ENCODE results near the gene MOCS1. TPM values are rescaled to one million over a fixed set of nuclear protein-coding genes. Genes with fewer than 3 reads are reported as not detected.

MOCS1 gene
- total and polyA plus RNA-seq, 2 donors = 1.7 to 4.2 TPM

DNA sequence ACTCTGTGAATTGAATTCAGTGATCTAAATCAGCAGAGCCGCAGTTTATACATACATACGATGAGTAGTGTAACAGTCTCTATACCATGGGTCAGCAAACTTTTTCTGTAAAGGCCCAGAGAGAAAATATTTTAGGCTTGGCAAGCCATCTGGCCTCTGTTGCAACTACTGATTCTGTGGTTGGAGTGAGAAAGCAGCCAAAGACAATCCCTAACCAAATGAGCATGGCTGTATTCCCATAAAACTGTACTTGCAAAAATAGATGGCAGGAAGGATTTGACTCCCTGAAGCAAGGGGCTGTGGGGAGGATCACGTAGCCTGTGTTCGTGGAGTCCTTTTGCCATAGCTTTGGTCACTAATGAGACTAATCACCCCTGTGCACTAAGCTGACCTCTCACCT lies 17.9 kb upstream of the MOCS1 start:
- no peaks in the 10 kb centered on the region for H3K36me3 ChIP-seq (ENCODE audit: control insufficient read depth in 2 of 2, insufficient read depth in 2 of 2, low read length in 1 of 2)
- H3K4me1 ChIP-seq (ENCODE audit: control insufficient read depth in 2 of 2, insufficient read depth in 2 of 2, low read length in 2 of 2) = peaks cover 2 to 5% of the 10 kb centered on the region in 2 donors
- H3K27ac ChIP-seq (ENCODE audit: low read depth in 1 of 2, low read length in 1 of 2) = no peak overlapping the region
- peaks cover 0 to 2% of the 10 kb centered on the region in 2 donors for H3K27me3 ChIP-seq (ENCODE audit: control insufficient read depth in 2 of 2, insufficient read depth in 1 of 2, low read length in 1 of 2)
- WGBS = 95% methylated on average over 4 of the region's 4 CpGs
- no peak overlapping the region for H3K4me3 ChIP-seq (ENCODE audit: low read length in 2 of 2)
- DNase-seq (ENCODE audit: low read depth in 6 of 9, low spot score in 9 of 9) = no peak
- H3K9me3 ChIP-seq (ENCODE audit: control insufficient read depth in 2 of 2, insufficient read depth in 1 of 2, low read length in 1 of 2) = peaks cover 0 to 2% of the 10 kb centered on the region in 2 donors

DNA sequence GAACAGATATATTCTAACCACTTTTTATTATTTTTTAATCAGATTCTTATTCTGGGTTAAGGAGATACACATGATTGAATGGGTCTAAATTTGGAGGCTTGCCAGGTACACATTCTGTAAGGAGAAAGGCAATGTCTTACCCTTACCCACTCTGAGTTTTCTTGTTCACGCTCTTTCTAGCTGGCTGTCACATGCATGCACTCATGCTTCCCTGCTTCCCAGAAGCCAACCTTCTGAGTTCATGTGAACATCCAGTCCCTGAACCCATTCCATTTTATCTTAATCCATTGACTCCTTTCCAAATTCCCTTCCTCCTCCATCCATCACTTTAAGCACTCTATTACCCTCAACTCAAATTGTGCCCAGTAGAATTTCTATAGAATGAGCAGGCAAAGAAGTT lies 17.5 kb upstream of the MOCS1 start:
- DNase-seq (ENCODE audit: low read depth in 6 of 9, low spot score in 9 of 9) = no peak
- H3K27ac ChIP-seq (ENCODE audit: low read depth in 1 of 2, low read length in 1 of 2) = no peak overlapping the region

DNA sequence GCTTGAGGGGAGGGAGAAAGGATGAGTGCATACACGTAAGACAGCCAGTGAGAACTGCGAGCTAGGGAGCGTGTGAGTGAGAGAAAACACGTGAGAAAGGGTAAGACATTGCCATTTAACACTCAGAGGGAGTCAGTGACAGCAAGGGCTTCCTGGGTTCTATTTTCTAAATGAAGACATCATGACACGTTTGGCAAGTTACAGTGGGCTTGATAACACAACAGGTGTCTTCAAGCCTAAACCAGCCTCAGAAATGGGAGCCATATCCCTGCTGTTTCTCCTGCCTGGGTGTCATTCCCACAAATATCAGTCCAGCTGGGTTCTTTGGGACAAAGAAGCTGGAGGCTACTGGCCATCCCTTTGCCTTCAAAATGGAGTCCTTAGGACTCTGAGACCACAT lies 16.9 kb upstream of the MOCS1 start:
- 90% methylated on average over 5 of the region's 5 CpGs for WGBS
- H3K4me3 ChIP-seq (ENCODE audit: low read length in 2 of 2) = no peak overlapping the region
- no peak for DNase-seq (ENCODE audit: low read depth in 6 of 9, low spot score in 9 of 9)
- H3K27me3 ChIP-seq (ENCODE audit: control insufficient read depth in 2 of 2, insufficient read depth in 1 of 2, low read length in 1 of 2) = peaks cover 0 to 2% of the 10 kb centered on the region in 2 donors
- H3K4me1 ChIP-seq (ENCODE audit: control insufficient read depth in 2 of 2, insufficient read depth in 2 of 2, low read length in 2 of 2) = peaks cover 2 to 5% of the 10 kb centered on the region in 2 donors
- no peak overlapping the region for H3K27ac ChIP-seq (ENCODE audit: low read depth in 1 of 2, low read length in 1 of 2)
- peaks cover 0 to 2% of the 10 kb centered on the region in 2 donors for H3K9me3 ChIP-seq (ENCODE audit: control insufficient read depth in 2 of 2, insufficient read depth in 1 of 2, low read length in 1 of 2)
- no peaks in the 10 kb centered on the region for H3K36me3 ChIP-seq (ENCODE audit: control insufficient read depth in 2 of 2, insufficient read depth in 2 of 2, low read length in 1 of 2)

More for the DNA sequence above, 17.5 kb upstream of the MOCS1 start:
- Histone ChIP-seq H3K9me3 (ENCODE audit: control insufficient read depth in 2 of 2, insufficient read depth in 1 of 2, low read length in 1 of 2) (peaks cover 0 to 2% of the 10 kb centered on the region in 2 donors), H3K4me3 (ENCODE audit: low read length in 2 of 2) (no peak overlapping the region), H3K4me1 (ENCODE audit: control insufficient read depth in 2 of 2, insufficient read depth in 2 of 2, low read length in 2 of 2) (peaks cover 2 to 5% of the 10 kb centered on the region in 2 donors), H3K36me3 (ENCODE audit: control insufficient read depth in 2 of 2, insufficient read depth in 2 of 2, low read length in 1 of 2) (no peaks in the 10 kb centered on the region), H3K27me3 (ENCODE audit: control insufficient read depth in 2 of 2, insufficient read depth in 1 of 2, low read length in 1 of 2) (peaks cover 0 to 2% of the 10 kb centered on the region in 2 donors)
- WGBS = 96% methylated on average over 1 of the region's 1 CpG

DNA sequence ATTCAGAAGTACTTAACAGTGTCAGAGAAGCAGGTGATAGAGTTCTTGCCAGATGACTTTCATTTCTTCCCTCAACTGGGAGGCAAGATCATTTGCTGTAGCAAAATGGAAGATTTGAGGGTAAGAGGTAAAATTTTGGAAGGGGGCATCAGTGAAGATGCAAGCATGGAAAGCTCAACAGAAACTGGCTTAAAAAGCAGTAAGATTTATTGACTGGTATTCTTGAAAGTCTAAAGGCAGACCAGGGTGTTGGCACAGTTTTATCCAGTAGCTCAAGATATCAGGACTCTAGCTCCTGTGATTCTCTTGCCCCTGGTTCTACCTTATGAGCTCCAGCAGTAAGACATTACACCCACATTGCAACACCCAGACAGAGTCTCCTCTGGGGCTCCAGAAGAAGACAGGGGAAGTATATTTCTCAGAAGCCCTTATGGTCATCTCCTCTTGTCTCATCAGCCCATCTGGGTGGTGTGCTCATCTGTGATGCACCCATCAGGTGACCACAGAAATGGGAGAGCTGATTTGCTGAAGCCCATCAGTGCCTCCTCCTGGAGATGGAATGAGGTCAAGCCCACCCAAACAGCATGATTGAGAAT lies 16.0 kb upstream of the MOCS1 start:
- no peak for DNase-seq (ENCODE audit: low read depth in 6 of 9, low spot score in 9 of 9)
- Histone ChIP-seq H3K4me3 (ENCODE audit: low read length in 2 of 2) (no peak overlapping the region), H3K27me3 (ENCODE audit: control insufficient read depth in 2 of 2, insufficient read depth in 1 of 2, low read length in 1 of 2) (peaks cover 0 to 2% of the 10 kb centered on the region in 2 donors), H3K27ac (ENCODE audit: low read depth in 1 of 2, low read length in 1 of 2) (no peak overlapping the region), H3K9me3 (ENCODE audit: control insufficient read depth in 2 of 2, insufficient read depth in 1 of 2, low read length in 1 of 2) (peaks cover 0 to 2% of the 10 kb centered on the region in 2 donors), H3K36me3 (ENCODE audit: control insufficient read depth in 2 of 2, insufficient read depth in 2 of 2, low read length in 1 of 2) (no peaks in the 10 kb centered on the region), H3K4me1 (ENCODE audit: control insufficient read depth in 2 of 2, insufficient read depth in 2 of 2, low read length in 2 of 2) (peaks cover 2 to 5% of the 10 kb centered on the region in 2 donors)

DNA sequence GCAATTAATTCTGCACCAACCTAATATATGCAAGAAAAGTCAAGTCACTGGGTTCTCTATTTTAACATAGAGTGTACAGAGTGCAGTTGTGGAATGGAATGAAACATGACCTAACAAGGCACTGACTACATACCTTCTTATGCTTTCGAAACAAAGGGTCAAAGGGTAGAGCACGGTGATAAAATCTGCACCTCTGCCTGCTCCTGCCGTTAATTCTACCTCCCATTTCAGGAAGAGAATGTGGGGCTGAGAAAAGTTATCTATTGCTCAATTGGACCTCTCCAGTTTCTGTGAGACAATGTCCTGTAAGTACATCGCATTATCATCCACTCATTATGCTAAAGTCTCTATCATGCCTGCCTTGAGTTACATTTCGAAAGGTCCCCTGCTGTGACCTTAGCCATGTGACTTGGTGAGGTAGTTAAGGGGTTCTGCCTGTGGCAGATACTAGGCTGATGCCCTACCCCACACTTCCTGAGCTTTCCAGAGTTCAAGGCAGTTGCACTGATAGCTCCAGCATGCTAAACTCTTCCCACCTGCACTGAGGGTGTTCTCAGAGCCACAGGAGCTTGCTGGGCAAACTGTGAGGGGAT lies 14.0 kb upstream of the MOCS1 start:
- peaks cover 0 to 3% of the 10 kb centered on the region in 2 donors for H3K27me3 ChIP-seq (ENCODE audit: control insufficient read depth in 2 of 2, insufficient read depth in 1 of 2, low read length in 1 of 2)
- H3K4me1 ChIP-seq (ENCODE audit: control insufficient read depth in 2 of 2, insufficient read depth in 2 of 2, low read length in 2 of 2) = peaks cover 2 to 5% of the 10 kb centered on the region in 2 donors
- no peaks in the 10 kb centered on the region for H3K9me3 ChIP-seq (ENCODE audit: control insufficient read depth in 2 of 2, insufficient read depth in 1 of 2, low read length in 1 of 2)
- DNase-seq (ENCODE audit: low read depth in 6 of 9, low spot score in 9 of 9) = no peak
- 84% methylated on average over 5 of the region's 5 CpGs for WGBS
- H3K27ac ChIP-seq (ENCODE audit: low read depth in 1 of 2, low read length in 1 of 2) = no peak overlapping the region
- no peaks in the 10 kb centered on the region for H3K36me3 ChIP-seq (ENCODE audit: control insufficient read depth in 2 of 2, insufficient read depth in 2 of 2, low read length in 1 of 2)
- no peak overlapping the region for H3K4me3 ChIP-seq (ENCODE audit: low read length in 2 of 2)

DNA sequence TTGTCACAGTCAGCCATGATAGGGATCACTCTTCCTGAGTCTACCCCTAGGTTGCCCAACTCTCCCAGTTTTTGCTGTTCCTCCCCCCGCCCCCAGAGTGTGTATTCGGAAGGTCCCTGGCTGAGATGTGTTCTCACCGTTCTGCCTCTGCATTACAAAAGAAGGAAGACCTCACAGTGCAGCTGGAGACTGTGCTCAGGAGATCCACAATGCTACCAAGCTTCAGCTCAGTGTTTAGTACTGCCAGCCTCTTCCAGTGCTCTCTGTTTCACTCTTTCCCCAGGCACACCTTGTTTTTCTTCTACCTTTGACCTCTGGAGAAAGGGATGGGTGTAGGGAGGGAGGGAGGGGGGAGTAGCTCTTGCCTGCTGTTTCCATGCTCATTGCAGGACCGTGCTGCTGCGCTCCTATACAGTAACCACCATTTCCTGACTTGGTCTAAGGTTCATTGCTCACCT lies 13.4 kb upstream of the MOCS1 start:
- Histone ChIP-seq H3K36me3 (ENCODE audit: control insufficient read depth in 2 of 2, insufficient read depth in 2 of 2, low read length in 1 of 2) (no peaks in the 10 kb centered on the region), H3K27ac (ENCODE audit: low read depth in 1 of 2, low read length in 1 of 2) (no peak overlapping the region), H3K27me3 (ENCODE audit: control insufficient read depth in 2 of 2, insufficient read depth in 1 of 2, low read length in 1 of 2) (peaks cover 0 to 3% of the 10 kb centered on the region in 2 donors), H3K4me3 (ENCODE audit: low read length in 2 of 2) (no peak overlapping the region), H3K4me1 (ENCODE audit: control insufficient read depth in 2 of 2, insufficient read depth in 2 of 2, low read length in 2 of 2) (peaks cover 2 to 5% of the 10 kb centered on the region in 2 donors), H3K9me3 (ENCODE audit: control insufficient read depth in 2 of 2, insufficient read depth in 1 of 2, low read length in 1 of 2) (no peaks in the 10 kb centered on the region)
- WGBS = 70% methylated on average over 5 of the region's 5 CpGs
- no peak for DNase-seq (ENCODE audit: low read depth in 6 of 9, low spot score in 9 of 9)

DNA sequence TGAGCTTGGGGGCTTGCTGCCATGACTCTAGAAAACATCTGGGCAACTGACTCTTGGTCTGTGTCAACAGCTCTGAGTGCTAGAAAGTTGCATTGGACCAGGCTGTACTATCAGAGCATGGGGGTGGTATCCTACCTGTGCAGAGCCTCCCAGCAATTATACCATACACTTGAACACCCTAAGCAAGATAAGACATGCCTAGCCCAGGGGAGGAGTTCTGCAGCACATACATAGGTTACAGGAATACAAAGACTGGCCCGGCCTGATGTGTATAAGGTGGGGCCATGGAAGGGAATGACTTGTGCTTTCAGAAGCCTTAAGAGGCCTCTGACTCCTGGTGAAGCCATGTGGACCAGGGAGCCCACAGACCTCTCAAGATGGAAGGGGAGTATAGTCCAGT lies 11.4 kb upstream of the MOCS1 start:
- DNase-seq (ENCODE audit: low read depth in 6 of 9, low spot score in 9 of 9) = no peak

DNA sequence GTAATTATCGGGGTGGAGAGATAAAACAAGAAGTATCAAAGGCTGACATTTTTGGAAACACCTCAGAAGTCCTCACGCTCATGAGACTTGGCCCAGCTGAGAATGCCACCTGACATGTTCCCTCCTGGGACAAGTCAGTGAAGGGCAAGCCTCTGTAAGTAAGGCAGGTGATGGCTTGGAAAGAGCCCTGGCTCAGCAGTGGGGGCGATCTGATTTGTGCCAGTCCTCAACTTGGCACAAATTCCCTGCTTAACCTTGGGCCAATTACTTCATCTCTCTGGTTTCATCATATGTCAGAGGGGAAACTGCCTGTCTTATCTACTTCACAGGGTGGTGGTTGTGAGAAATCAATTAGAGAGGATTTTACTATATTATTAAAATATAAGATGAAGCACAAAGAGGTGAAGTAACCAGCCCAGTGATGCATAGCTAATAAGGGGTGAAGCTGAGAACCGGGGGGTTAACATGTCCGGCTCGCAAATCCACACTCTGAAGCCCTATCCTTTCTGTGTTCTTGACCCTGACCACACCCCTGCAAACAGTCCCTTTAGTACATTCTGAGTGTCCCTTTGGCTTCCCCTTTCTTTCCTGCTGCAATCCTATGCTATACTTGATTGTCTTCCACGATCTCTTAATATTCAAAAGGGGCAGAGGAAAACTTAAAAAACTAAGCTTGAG lies 8.8 kb upstream of the MOCS1 start:
- no peak overlapping the region for H3K4me3 ChIP-seq (ENCODE audit: low read length in 2 of 2)
- no peak overlapping the region for H3K27ac ChIP-seq (ENCODE audit: low read depth in 1 of 2, low read length in 1 of 2)
- peaks cover 2 to 5% of the 10 kb centered on the region in 2 donors for H3K4me1 ChIP-seq (ENCODE audit: control insufficient read depth in 2 of 2, insufficient read depth in 2 of 2, low read length in 2 of 2)
- 94% methylated on average over 7 of the region's 7 CpGs for WGBS
- H3K36me3 ChIP-seq (ENCODE audit: control insufficient read depth in 2 of 2, insufficient read depth in 2 of 2, low read length in 1 of 2) = no peaks in the 10 kb centered on the region
- no peak for DNase-seq (ENCODE audit: low read depth in 6 of 9, low spot score in 9 of 9)
- peaks cover 0 to 2% of the 10 kb centered on the region in 2 donors for H3K27me3 ChIP-seq (ENCODE audit: control insufficient read depth in 2 of 2, insufficient read depth in 1 of 2, low read length in 1 of 2)
- no peaks in the 10 kb centered on the region for H3K9me3 ChIP-seq (ENCODE audit: control insufficient read depth in 2 of 2, insufficient read depth in 1 of 2, low read length in 1 of 2)

More for the DNA sequence above, 11.4 kb upstream of the MOCS1 start:
- H3K36me3 ChIP-seq (ENCODE audit: control insufficient read depth in 2 of 2, insufficient read depth in 2 of 2, low read length in 1 of 2) = no peaks in the 10 kb centered on the region
- H3K4me1 ChIP-seq (ENCODE audit: control insufficient read depth in 2 of 2, insufficient read depth in 2 of 2, low read length in 2 of 2) = peaks cover 2 to 5% of the 10 kb centered on the region in 2 donors
- no peak overlapping the region for H3K4me3 ChIP-seq (ENCODE audit: low read length in 2 of 2)
- peaks cover 0 to 3% of the 10 kb centered on the region in 2 donors for H3K27me3 ChIP-seq (ENCODE audit: control insufficient read depth in 2 of 2, insufficient read depth in 1 of 2, low read length in 1 of 2)
- no peaks in the 10 kb centered on the region for H3K9me3 ChIP-seq (ENCODE audit: control insufficient read depth in 2 of 2, insufficient read depth in 1 of 2, low read length in 1 of 2)
- no peak overlapping the region for H3K27ac ChIP-seq (ENCODE audit: low read depth in 1 of 2, low read length in 1 of 2)
- WGBS = 96% methylated on average over 1 of the region's 1 CpG

DNA sequence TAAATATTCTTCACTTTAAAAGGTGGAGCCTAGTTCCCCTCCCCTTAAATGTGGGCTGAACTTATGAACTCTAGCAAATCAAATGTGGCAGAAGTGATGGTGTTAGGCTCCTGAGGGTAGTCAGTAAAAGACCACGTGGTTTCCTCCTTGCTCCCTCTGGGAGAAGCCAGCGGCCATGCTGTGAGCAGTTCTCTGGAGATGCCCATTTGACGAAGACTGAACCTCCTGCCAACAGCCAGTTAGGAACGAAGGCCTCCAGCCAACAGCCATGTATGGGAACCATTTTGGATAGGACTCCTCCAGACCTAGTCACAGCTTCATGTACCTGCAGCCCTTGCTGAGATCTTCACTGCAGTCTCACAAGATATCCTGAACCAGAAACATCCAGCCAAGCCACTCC lies 7.6 kb upstream of the MOCS1 start:
- Histone ChIP-seq H3K9me3 (ENCODE audit: control insufficient read depth in 2 of 2, insufficient read depth in 1 of 2, low read length in 1 of 2) (no peaks in the 10 kb centered on the region), H3K36me3 (ENCODE audit: control insufficient read depth in 2 of 2, insufficient read depth in 2 of 2, low read length in 1 of 2) (no peaks in the 10 kb centered on the region), H3K27ac (ENCODE audit: low read depth in 1 of 2, low read length in 1 of 2) (no peak overlapping the region), H3K4me3 (ENCODE audit: low read length in 2 of 2) (no peak overlapping the region), H3K27me3 (ENCODE audit: control insufficient read depth in 2 of 2, insufficient read depth in 1 of 2, low read length in 1 of 2) (peaks cover 0 to 2% of the 10 kb centered on the region in 2 donors), H3K4me1 (ENCODE audit: control insufficient read depth in 2 of 2, insufficient read depth in 2 of 2, low read length in 2 of 2) (no peaks in the 10 kb centered on the region)
- no peak for DNase-seq (ENCODE audit: low read depth in 6 of 9, low spot score in 9 of 9)
- 93% methylated on average over 4 of the region's 4 CpGs for WGBS

Measured in thymus (tissue), 11 donors.